Fibroblast of peridontal ligament (primary cell): Measurements from ENCODE around the gene ZNF610.
"Not testable (repeated sequence)": the region's sequence is repeated elsewhere in the genome, so short reads cannot be mapped to it uniquely, and the experiment has no call there.

Experiments
- DNase-seq: peaks from one replicate; pipeline ENCODE4 v3.0.0-alpha.2; 2010; ENCODE audit errors: extremely low read depth

Gene ZNF610

GRCh38 chr19:52336117-52336790, at the start of gene ZNF610:
Gene ZNF610 (plus strand): TSS chr19:52336243. CDS start chr19:52349173, 12,930 bp downstream.
- DNase-seq, result peak; percentile 80

GRCh38 chr19:52286256-52286655, 49.8 kb upstream of the ZNF610 start:
- DNase-seq, result no peak

DNA sequence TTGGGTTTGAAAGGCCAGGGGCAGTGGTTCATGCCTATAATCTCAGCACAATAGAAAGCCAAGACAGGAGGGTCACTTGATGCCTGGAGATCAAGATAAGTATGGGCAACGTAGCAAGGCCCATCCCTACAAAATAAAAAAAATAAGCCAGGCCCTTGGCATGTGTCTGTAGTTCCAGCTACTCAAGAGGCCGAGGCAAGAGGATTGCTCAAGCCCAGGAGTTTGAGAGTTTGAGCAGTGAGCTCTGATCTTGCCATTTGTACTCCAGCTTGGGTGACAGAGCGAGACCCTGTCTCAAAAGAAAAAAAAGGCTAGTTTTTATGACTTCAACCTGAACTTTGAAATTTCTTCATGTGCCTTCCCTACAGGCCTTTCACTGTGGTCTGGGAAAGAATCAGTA, 44.3 kb upstream of the ZNF610 start:
- no peak for DNase-seq

DNA sequence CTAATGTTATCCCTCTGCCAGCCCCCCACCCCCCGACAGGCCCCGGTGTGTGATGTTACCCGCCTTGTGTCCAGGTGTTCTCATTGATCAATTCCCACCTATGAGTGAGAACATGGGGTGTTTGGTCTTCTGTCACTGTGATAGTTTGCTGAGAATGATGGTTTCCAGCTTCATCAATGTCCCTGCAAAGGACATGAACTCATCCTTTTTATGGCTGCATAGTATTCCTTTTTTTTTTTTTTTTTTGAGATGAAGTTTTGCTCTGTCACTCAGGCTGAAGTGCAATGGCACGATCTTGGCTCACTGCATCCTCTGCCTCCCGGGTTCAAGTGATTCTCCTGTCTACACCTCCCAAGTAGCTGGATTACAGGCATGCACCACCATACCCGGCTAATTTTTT, 43.1 kb upstream of the ZNF610 start:
- DNase-seq, result not testable (repeated sequence)

GRCh38 chr19:52296400-52296772, 39.7 kb upstream of the ZNF610 start:
- DNase-seq, result no peak

GRCh38 chr19:52296773-52297600, 39.1 kb upstream of the ZNF610 start, which contains the start of gene ZNF480:
Gene ZNF480 (plus strand): TSS chr19:52297169. CDS start chr19:52300413, 3,244 bp downstream.
- DNase-seq, result peak; percentile 71

DNA sequence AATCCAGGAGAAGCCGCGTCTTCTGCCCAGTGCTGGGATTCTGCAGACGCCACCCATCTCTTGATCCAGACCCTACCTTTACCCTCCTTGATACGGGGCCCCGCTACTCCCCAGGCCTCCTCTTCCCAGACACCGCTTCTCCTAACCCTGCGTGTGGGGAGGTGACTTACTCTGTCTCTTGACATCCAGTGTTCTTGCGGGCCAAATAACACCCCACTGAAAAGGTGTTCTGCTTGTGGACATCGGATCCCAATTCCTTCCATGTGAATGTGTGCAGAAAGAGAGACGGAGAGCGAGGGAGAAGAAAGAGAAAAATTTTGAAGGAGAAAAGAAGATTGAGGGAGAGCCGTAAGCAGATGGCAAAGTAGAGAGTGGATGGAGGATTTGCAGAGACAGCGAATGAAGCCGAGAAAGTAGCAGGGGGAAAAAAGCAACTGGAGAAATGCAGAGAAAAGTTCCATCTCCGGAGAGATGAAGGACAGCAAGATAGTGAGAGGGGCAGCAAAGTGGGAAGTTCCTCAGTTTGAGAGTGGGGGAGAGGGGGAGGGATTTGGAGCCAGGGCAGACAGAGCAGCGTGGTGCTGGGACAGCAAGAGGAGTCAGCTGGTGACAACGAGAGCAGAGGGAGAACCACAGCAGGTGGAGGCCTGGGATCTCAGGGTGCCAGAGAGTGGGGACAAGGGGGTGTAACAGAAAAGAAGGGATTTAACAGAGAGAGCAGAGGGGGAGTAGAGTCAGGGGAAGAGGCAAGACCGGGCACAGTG, 38.3 kb upstream of the ZNF610 start:
- DNase-seq, result no peak

GRCh38 chr19:52307275-52307674, 28.8 kb upstream of the ZNF610 start:
- peak; percentile 12 for DNase-seq

- no peak for DNase-seq
Measured at GRCh38 chr19:52322429-52322828, 13.6 kb upstream of the ZNF610 start.

GRCh38 chr19:52331757-52332156, 4.3 kb upstream of the ZNF610 start:
- peak; percentile 2 for DNase-seq

DNA sequence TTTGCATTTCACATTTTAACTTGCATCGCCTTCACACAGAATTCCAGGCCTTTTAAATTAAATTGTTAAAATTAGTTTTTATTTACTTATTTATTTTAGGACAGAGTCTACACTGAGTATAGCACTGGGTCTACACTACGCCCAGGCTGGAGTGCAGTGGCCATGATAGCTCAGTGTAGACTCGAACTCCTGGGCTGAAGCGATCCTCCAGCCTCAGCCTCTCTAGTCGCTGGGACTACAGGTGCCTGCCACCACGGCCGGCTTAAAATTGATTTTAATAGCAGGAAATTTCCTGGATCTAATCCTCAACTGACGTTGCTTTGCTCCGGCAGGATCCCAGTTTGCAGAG, 301 bp upstream of the ZNF610 start:
- no peak for DNase-seq

DNA sequence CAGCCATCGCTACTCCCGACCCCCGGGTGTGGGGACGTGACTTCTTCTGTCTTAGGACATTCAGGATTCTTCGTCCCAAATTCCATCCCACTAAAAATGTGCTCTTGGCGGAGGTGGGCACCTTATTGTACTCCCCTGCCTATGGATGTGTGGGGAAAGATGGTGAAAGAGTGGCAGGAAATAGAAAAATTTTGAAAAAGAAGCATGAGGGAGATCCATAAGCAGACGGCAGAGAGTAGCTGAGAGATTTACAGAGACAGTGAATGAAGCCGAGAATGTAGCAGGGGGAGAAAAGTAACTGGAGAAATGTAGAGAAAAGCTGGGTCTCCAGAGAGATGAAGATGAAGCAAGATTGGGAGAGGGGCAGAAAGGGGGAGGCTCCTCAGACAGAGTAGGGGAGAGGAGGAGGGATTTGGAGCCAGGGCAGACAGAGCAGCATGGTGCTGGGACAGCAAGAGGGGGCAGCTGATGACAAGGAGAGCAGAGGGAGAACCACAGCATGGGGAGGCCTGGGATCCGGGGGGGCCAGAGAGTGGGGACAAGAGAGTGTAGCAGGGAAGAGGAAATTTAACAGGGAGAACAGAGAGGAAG, 843 bp downstream of the ZNF610 start:
- peak; percentile 28 for DNase-seq

GRCh38 chr19:52339022-52339421, 3.0 kb downstream of the ZNF610 start:
- not testable (repeated sequence) for DNase-seq

DNA sequence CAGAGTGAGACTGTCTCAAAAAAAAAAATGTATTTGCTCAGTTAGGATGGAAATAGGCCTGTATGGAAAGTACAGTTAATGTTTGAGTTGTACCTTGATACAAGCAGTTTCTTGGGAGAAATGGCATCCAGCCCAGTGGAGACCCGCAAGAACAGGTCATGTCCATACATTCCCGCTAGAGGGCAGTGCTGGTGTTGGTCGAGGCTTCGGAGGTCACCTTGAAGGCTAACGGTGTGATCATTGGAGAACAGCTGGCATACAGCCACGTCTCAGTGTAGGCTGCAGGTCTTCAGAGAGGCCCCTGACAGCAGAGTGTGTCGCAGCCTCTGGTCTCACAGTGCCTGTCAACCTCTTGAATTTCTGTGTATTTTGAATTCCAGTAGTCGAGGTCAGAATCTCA, 7.5 kb downstream of the ZNF610 start:
- DNase-seq, result peak; percentile 12

GRCh38 chr19:52345162-52345561, 9.1 kb downstream of the ZNF610 start:
- no peak for DNase-seq

GRCh38 chr19:52351512-52351911, 15.5 kb downstream of the ZNF610 start:
- DNase-seq, result no peak

DNA sequence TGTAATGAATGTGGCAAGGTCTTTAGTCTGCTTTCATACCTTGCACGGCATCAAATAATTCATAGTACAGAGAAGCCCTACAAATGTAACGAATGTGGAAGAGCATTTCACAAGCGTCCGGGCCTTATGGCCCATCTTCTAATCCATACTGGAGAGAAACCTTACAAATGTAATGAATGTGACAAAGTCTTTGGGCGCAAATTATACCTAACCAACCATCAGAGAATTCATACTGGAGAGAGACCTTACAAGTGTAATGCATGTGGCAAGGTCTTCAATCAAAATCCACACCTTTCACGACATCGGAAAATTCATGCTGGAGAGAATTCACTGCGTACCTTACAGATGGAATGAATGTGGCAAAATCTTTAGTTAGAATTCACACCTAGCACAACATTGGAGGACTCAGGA, 30.4 kb downstream of the ZNF610 start:
- DNase-seq, result no peak

GRCh38 chr19:52369559-52370340, 33.7 kb downstream of the ZNF610 start, which contains the start of gene ZNF880:
Gene ZNF880 (plus strand): TSS chr19:52369923. CDS start chr19:52369966, 43 bp downstream.
- peak; percentile 92 for DNase-seq

GRCh38 chr19:52370341-52370710, 34.3 kb downstream of the ZNF610 start:
- no peak for DNase-seq

- no peak for DNase-seq
Measured at GRCh38 chr19:52391135-52391534, 55.1 kb downstream of the ZNF610 start.
